Cardiac fibroblast (primary cell): ENCODE data around the gene CC2D2A.
A peak's percentile ranks its signal among the peaks of the same experiment; 100 is the strongest.

Experiments used
- DNase-seq, 2 donors: peaks; one replicate each; pipeline versions ENCODE4 v3.0.0 to v3.0.0-alpha.2; 2010; ENCODE audit warnings: low read depth in 2 of 2
- H3K4me3 ChIP-seq, 2 donors: replicated peaks in 1 of 2; 1 replicate in 1 of 2; 2 replicates in 1 of 2; pipeline ENCODE4 v1.5.1; 2011; ENCODE audit warnings: low read depth in 2 of 2, low read length in 2 of 2, mild to moderate bottlenecking in 2 of 2, moderate library complexity in 1 of 2
- CTCF ChIP-seq: IDR thresholded peaks from one replicate; pipeline ENCODE4 v1.5.1; 2011; ENCODE audit warnings: low read depth, mild to moderate bottlenecking, low read length, inconsistent platforms

Gene CC2D2A

GRCh38 chr4:15495621-15496020, 25.9 kb downstream of the CC2D2A start:
- no peak for DNase-seq
- no peak overlapping the region for H3K4me3 ChIP-seq
- TF ChIP-seq CTCF, result no peak

GRCh38 chr4:15498356-15498755, 28.7 kb downstream of the CC2D2A start:
- no peak for TF ChIP-seq CTCF
- no peak for DNase-seq
- no peak overlapping the region for H3K4me3 ChIP-seq

GRCh38 chr4:15500701-15501100, 31.0 kb downstream of the CC2D2A start:
- DNase-seq, result no peak
- no peak for TF ChIP-seq CTCF
- H3K4me3 ChIP-seq, result no peak overlapping the region

DNA sequence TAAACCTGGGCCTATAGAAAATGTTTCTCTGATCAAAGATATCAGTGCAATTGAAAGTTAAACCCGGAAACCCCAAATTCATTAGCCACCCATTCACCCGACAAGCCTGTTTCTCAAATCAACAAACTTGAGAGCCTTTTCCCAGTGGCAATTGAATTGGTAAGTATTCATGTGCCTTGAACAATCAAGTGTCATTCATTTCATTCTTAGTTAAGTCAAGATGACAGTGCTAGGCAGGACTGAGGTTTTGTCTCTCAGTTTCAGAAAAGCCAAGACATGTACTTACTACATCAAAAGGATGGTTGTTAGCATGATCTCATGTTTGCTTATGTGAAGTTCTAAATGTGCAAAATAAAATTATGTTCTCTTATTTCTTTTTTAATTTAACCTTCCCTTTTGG, 32.3 kb downstream of the CC2D2A start:
- no peak for TF ChIP-seq CTCF
- no peak overlapping the region for H3K4me3 ChIP-seq
- DNase-seq, result no peak

DNA sequence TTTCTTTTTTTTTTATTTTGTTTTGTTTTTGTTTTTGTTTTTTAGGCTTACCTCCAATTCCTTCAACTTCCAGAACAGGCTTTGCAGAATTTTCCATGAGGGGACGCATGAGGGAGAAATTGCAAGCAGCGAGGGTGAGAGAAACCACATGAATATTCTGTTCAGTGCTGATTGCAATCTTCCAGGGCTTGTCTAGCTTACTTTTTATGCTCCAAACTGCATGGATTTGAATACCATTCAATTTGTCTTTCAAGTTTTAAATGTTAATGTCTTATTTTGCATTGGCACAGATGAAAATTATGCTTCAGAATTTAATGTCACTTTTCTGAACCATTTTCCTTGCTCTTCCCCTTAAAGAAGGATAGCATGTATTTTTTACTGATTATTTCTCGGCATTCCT, 32.7 kb downstream of the CC2D2A start:
- TF ChIP-seq CTCF, result no peak
- no peak for DNase-seq
- no peak overlapping the region for H3K4me3 ChIP-seq

- H3K4me3 ChIP-seq, result no peak overlapping the region
- no peak for TF ChIP-seq CTCF
- peak in 1 of 2 donors; percentile 40 for DNase-seq
Observed at GRCh38 chr4:15504041-15504440, 34.4 kb downstream of the CC2D2A start.

DNA sequence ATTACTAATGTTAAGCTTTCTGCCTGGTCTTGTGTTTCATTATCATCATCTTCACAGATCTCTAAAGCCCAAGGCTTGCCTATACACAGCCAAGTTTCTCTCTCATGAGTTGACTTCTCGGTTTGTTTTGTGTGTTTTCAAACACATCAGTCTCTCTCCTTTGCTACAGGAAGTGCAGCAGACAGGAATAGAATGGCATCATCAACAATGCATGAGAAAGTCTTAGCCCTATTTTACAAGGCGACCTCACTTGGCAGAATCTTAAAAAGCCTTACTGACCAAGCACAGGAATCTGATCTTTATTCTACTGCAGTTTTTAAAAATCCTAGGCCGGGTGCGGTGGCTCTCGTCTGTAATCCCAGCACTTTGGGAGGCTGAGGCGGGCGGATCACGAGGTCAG, 36.8 kb downstream of the CC2D2A start:
- H3K4me3 ChIP-seq, result no peak overlapping the region
- DNase-seq, result peak; percentile 33 to 86
- TF ChIP-seq CTCF, result no peak
